Measurements from ENCODE around the gene LIM2. TPM values are rescaled to one million over a fixed set of nuclear protein-coding genes. Genes with fewer than 3 reads are reported as not detected.
"Not testable (repeated sequence)": the region's sequence is repeated elsewhere in the genome, so short reads cannot be mapped to it uniquely, and the experiment has no call there.

Gene LIM2
- total RNA-seq, 4 donors from 2014 or later: not detected

DNA sequence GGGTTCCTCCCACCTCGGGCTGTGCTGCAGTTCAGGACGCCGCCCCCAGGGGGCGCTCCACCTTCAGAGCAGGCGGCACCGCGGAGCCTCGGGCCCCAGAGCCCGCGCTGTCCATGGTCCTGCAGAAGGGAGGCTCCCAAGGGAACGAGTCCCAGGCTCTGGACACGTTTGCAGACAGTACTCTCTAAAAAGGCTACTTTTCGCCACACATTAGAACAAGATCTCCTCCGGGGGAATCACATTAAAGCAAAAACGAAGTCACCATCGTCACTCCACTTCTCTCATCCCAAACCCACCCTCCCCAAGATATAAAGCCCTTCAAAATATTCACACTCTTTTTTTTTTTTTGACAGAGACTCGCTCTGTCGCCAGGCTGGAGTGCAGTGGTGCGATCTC, 34.3 kb upstream of the LIM2 start:
- no peak overlapping the region for H3K4me3 ChIP-seq
- H3K27ac ChIP-seq: no peak overlapping the region
- peaks cover 28% of the 10 kb centered on the region for H3K27me3 ChIP-seq
- 14% methylated on average over 17 of the region's 19 CpGs for WGBS
- H3K36me3 ChIP-seq: no peaks in the 10 kb centered on the region
- DNase-seq (ENCODE audit: low spot score in 2 of 2): peak; percentile 69 to 86
- H3K9me3 ChIP-seq: no peaks in the 10 kb centered on the region
- no peaks in the 10 kb centered on the region for H3K4me1 ChIP-seq
- TF ChIP-seq POLR2AphosphoS5 (IDR thresholded peaks at IDR 0.05) (no peak), POLR2A (IDR thresholded peaks at IDR 0.05) (no peak)
- TF ChIP-seq, protein P1, sequence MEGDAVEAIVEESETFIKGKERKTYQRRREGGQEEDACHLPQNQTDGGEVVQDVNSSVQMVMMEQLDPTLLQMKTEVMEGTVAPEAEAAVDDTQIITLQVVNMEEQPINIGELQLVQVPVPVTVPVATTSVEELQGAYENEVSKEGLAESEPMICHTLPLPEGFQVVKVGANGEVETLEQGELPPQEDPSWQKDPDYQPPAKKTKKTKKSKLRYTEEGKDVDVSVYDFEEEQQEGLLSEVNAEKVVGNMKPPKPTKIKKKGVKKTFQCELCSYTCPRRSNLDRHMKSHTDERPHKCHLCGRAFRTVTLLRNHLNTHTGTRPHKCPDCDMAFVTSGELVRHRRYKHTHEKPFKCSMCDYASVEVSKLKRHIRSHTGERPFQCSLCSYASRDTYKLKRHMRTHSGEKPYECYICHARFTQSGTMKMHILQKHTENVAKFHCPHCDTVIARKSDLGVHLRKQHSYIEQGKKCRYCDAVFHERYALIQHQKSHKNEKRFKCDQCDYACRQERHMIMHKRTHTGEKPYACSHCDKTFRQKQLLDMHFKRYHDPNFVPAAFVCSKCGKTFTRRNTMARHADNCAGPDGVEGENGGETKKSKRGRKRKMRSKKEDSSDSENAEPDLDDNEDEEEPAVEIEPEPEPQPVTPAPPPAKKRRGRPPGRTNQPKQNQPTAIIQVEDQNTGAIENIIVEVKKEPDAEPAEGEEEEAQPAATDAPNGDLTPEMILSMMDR (IDR thresholded peaks at IDR 0.05): peak; percentile 72 to 96

DNA sequence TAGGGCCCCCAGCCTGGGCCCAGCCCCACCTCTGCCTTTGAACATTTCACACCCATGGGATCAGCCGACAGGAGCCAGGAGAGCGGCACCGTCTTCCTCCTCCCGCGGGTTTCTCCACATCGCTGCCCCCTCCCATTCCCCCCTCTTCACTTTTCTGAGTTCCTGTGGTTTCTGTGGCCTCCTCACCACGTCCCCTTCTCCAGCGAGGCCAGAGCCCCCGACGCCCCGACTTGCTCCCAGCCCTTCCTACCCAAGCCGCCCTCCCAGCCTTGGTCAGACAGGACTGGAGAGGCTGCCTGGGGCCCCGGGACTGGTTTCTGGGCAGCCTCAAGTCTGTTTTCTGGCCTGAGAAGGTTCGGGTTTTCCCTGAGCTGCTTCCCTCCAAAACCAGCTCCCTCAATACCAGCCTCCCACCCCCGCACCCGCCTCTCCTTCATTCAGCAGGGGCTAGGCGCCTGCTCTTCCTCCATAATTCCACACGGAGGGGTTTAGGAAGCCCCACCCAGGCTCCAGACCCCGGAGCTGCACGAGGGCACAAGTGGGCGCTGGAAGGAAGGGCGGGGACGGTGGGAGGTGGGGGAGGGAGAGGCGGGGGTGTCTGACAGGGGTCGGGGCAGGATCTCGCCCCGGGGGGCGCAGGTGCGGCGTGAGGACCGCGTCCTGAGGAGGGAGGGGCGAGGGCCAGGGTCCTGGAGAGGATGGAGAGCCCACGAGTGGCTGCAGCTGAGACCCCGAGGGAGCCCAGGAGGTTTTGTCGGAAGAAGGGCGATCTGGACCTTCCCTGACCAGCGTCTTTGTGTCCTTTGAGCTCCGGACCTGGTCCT, 33.7 kb upstream of the LIM2 start:
- Histone ChIP-seq H3K36me3 (no peaks in the 10 kb centered on the region), H3K4me3 (no peak overlapping the region), H3K27me3 (peaks cover 34% of the 10 kb centered on the region), H3K9me3 (no peaks in the 10 kb centered on the region), H3K4me1 (no peaks in the 10 kb centered on the region), H3K27ac (no peak overlapping the region)
- no peak for DNase-seq (ENCODE audit: low spot score in 2 of 2)
- WGBS: 13% methylated on average over 38 of the region's 39 CpGs
- TF ChIP-seq POLR2AphosphoS5 (IDR thresholded peaks at IDR 0.05) (no peak), POLR2A (IDR thresholded peaks at IDR 0.05) (no peak), EP300 (IDR thresholded peaks at IDR 0.05) (no peak)
- TF ChIP-seq, protein P1 (IDR thresholded peaks at IDR 0.05): no peak

DNA sequence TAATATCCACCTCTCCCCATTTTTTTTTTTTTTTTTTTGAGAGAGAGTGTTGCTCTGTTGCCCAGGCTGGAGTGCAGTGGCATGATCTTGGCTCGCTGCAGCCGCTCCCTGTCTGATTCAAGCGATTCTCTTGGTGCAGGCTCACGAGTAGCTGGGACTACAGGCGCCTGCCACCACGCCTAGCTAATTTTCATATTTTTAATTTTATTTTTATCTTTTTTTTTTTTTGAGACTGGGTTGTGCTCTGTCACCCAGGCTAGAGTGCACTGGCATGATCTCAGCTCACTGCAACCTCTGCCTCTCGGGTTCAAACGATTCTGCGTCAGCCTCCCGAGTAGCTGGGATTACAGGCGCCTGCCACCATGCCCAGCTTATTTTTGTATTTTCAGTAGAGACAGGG, 32.7 kb upstream of the LIM2 start:
- not testable (repeated sequence) for DNase-seq (ENCODE audit: low spot score in 2 of 2); H3K4me1 ChIP-seq; H3K4me3 ChIP-seq; H3K27ac ChIP-seq; H3K9me3 ChIP-seq; H3K36me3 ChIP-seq
- WGBS: 87% methylated on average over 11 of the region's 11 CpGs
- peaks cover 37% of the 10 kb centered on the region for H3K27me3 ChIP-seq

DNA sequence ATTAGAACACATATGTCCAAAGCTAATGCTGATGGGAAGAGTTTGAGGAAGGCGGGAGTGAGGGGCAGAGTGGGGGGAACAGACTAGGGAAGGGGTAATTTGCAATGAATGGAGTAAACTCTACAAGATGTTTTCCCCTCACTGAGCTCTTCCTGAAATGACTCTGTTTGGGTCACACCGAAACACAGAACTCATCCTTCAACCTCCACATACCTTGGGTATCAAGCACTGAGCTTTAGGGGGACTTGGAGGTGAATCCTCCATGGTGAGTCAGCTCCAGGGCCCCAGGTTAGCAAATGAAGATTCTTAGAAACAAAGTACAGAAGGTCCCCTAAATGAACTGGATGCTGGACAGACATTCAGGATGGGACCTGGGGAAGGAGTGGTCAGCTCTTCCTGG, 30.9 kb upstream of the LIM2 start:
- Histone ChIP-seq H3K27me3 (peaks cover 47% of the 10 kb centered on the region), H3K36me3 (no peaks in the 10 kb centered on the region), H3K9me3 (no peaks in the 10 kb centered on the region), H3K27ac (no peak overlapping the region), H3K4me3 (no peak overlapping the region), H3K4me1 (no peaks in the 10 kb centered on the region)
- no peak for TF ChIP-seq POLR2AphosphoS5 (IDR thresholded peaks at IDR 0.05)
- WGBS: 88% methylated on average over 2 of the region's 2 CpGs
- no peak for DNase-seq (ENCODE audit: low spot score in 2 of 2)

DNA sequence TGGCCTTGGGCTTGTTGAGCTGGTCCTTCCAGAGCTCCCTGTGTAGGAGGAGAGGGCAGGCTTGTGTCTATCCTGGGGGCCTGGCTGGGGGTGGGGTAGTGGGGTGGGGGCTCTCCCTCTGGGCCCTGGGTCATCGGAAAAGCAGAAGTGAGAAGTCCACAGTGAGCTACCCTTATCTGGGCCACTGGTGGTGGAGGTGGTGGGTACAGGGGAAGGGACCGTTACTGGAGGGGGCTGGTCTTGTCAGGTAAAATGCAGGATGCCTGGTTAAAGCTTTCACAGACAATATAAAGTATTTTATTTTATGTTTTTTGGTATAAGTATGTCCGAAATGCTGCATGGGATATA, 30.0 kb upstream of the LIM2 start:
- H3K4me3 ChIP-seq: no peak overlapping the region
- no peak for DNase-seq (ENCODE audit: low spot score in 2 of 2)
- peaks cover 47% of the 10 kb centered on the region for H3K27me3 ChIP-seq
- TF ChIP-seq POLR2AphosphoS5 (IDR thresholded peaks at IDR 0.05) (no peak), POLR2A (IDR thresholded peaks at IDR 0.05) (no peak), EP300 (IDR thresholded peaks at IDR 0.05) (no peak)
- TF ChIP-seq, protein P1 (IDR thresholded peaks at IDR 0.05): no peak
- H3K27ac ChIP-seq: no peak overlapping the region
- WGBS: 82% methylated on average over 3 of the region's 3 CpGs
- H3K4me1 ChIP-seq: no peaks in the 10 kb centered on the region
- no peaks in the 10 kb centered on the region for H3K9me3 ChIP-seq
- no peaks in the 10 kb centered on the region for H3K36me3 ChIP-seq

DNA sequence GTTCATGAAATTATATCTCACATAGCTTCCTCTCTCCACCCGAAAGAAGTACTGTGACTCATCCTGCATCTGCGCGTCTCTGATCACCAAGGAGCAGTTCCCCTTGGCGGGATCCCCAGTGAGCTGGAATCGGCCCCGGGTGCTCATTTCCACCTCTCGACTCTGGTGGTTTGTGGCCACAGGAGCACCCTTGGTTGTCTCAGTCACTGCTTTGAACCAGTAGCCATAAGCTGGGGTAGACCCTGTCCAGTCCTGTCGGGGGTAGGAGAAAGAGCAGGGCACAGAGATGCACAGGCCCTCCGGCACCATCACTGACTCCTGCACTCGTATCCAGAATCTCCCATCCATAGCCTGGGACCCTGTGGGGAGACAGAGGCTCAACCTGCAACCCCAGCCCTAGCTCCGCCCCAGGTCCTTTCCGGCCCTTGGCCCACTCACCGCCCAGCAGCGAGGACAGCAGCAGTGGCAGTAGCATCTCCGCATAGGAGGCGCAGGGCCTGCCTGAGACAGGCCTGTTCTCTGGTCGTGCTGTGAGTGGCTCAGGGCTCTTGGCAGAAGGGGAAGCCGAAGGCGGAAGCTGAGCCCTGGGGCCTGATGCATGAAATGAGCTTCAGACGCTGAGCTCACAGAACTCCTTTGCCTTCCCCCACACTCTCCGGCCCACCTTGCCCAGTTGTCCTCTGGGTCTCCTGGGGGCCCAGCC, 29.5 kb upstream of the LIM2 start, which contains the start of gene SIGLEC10:
SIGLEC10 (minus strand) TSS at position 536 of the 703 bp plus-strand sequence; CDS start at position 475, 61 bp downstream.
- no peaks in the 10 kb centered on the region for H3K4me1 ChIP-seq
- no peak within 1 kb of the TSS for H3K4me3 ChIP-seq
- H3K36me3 ChIP-seq: no peaks in the 10 kb centered on the region
- no peaks in the 10 kb centered on the region for H3K9me3 ChIP-seq
- no peak within 1 kb of the TSS for H3K27ac ChIP-seq
- TF ChIP-seq EP300 (IDR thresholded peaks at IDR 0.05): no peak
- no peak for TF ChIP-seq POLR2A (IDR thresholded peaks at IDR 0.05)
- TF ChIP-seq, protein P1 (IDR thresholded peaks at IDR 0.05): no peak
- TF ChIP-seq POLR2AphosphoS5 (IDR thresholded peaks at IDR 0.05): no peak
- WGBS: 55% methylated on average over 13 of the region's 21 CpGs
- H3K27me3 ChIP-seq: peaks cover 47% of the 10 kb centered on the region
- DNase-seq (ENCODE audit: low spot score in 2 of 2): no peak

DNA sequence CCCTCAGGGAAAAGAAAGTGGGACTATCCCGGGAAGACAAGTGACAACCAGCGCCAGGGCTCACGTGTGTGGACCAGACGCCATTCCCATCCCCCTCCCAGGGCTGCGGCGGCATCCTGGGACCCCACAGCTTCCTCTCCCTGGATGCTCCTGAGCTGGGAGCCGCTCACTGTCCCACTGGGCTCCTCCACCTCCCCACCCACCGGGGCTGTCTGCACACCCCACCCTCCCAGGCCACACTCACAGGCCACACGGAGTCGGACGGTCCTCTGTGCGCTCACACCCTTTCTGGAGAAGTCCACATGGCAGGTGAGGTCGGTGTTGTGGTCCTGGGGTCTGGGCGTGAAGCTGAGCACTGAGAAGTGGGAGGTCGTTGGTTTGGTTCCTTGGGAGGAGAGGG, 28.6 kb upstream of the LIM2 start:
- H3K9me3 ChIP-seq; H3K36me3 ChIP-seq; H3K4me3 ChIP-seq; H3K27ac ChIP-seq; DNase-seq (ENCODE audit: low spot score in 2 of 2); H3K4me1 ChIP-seq: not testable (repeated sequence)
- H3K27me3 ChIP-seq: peaks cover 41% of the 10 kb centered on the region
- 73% methylated on average over 12 of the region's 15 CpGs for WGBS

Measured in suprapubic skin (tissue), 4 donors.